GM18520 (cell line): ENCODE measurements around the gene MEGF11.
"Not testable (repeated sequence)": the region's sequence is repeated elsewhere in the genome, so short reads cannot be mapped to it uniquely, and the experiment has no call there.

Experiments used
- ATAC-seq: cut with Tn5 transposase; IDR thresholded peaks from one replicate; pipeline ENCODE4 v1.9.1; 2021; ENCODE audit not compliant: unreplicated experiment

MEGF11 gene

GRCh38 chr15:65870889-65871533, 382.5 kb downstream of the MEGF11 start:
- no peak for ATAC-seq

DNA sequence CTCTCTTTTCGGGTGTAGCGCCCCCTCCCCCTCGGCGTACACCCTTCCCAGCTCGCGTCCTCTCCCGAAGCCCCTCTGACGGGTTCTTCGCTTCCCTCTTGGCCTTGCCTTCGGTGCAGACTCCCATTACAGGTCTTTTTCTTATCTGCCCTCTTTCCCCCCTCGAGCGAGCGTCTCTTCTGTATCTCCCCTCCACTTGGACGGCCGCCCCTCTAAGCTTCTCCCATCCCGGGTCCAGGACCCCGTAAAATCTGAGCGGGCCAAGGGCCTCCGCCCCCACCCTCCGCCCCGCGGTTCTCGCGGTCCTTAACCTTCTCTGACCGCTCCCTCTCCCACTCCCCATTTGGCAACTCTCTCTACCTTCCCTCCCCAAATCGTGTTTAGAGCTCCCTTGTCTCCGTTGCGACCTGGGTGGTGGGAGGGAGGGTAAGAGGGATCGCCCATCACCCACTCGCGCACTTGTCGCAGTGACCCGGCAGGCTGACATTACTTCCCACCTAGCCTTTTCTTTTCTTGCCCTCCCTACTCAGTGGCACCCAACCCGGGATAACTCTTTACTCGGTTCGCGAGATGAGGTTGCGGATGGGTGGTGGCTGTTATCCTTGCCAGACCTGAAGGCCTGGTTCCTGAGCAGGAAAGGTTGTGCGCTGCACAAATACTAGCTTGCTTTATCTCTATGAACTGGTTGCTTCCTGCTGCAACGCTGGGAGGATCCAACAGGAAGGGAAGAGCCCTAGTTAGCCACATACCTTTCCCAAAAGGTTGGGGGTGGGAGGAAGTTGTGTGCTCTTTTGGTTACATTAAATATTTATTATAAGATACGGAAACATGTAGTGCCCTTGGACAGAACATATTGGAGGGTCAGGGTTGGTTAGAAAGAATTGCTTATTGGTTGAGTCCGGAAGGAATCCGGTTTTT, 383.3 kb downstream of the MEGF11 start:
- ATAC-seq, result no peak

- peak; percentile 79 for ATAC-seq
Measured at GRCh38 chr15:65869126-65869953, 384.2 kb downstream of the MEGF11 start, which contains the start of gene RAB11A. Gene RAB11A, plus strand, starts transcription at chr15:65869491. Its CDS starts 95 bp downstream, at chr15:65869586.

DNA sequence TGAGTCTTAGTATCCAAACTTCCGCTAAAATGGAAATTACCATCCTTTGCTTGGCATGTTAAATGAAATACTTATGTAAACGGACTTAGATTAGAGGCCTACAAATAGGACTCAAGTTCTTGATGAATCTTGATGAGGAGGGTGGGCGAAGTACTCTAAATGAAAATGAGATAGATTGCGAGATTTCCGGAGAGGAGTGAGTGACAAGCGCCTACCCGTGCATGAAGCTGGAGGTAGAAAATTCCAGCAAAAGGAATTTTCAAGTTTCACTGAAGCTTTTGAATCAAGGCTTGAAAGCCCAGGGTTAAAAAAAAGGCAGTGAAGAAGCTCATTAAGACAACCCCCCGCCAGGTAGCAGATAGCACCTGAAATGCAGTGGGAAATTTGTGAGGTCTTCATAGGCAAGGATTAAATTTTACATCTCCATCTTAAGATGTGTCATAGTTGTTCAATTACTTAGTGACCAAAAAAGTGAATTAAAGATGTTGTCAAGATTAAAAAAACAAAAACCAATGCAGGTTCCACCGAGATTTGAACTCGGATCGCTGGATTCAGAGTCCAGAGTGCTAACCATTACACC, 384.9 kb downstream of the MEGF11 start:
- ATAC-seq, result no peak

DNA sequence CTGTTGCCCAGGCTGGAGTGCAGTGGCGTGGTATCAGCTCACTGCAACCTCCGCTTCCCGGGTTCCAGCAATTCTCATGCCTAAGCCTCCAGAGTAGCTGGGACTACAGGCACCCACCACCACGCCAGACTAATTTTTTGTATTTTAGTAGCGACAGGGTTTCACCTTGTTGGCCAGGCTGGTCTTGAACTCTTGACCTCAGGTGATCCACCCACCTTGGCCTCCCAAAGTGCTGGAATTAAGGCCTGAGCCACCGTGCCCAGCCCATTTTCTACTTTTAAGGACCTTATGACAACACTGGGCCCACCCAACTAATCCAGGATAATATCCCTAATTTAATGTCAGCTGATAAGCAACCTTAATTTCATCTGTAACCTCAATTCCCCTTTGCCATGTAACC, 385.6 kb downstream of the MEGF11 start:
- ATAC-seq, result not testable (repeated sequence)

- no peak for ATAC-seq
Measured at GRCh38 chr15:65867244-65867643, 386.3 kb downstream of the MEGF11 start.

DNA sequence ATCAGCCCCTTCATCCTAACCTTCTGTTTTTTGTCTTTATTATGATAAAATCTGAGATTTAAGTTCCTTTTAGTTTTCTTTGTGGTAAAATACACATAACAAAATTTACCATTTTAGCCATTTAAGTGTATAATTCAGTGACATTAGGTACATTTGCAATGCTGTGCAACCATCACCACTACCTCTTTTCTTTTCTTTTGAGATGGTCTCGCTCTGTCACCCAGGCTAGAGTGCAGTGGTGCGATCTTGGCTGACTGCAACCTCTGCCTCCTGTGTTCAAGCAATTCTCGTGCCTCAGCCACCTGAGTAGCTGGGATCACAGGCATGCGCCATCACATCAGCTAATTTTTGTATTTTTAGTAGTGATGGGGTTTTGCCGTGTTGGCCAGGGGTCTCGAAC, 390.4 kb downstream of the MEGF11 start:
- ATAC-seq, result no peak

- no peak for ATAC-seq
Measured at GRCh38 chr15:65862682-65863081, 390.9 kb downstream of the MEGF11 start.

GRCh38 chr15:65857718-65858402, 395.7 kb downstream of the MEGF11 start:
- peak; percentile 45 for ATAC-seq

- ATAC-seq, result no peak
Measured at GRCh38 chr15:65856821-65857455, 396.6 kb downstream of the MEGF11 start.

- ATAC-seq, result no peak
Measured at GRCh38 chr15:65851981-65852380, 401.6 kb downstream of the MEGF11 start.

GRCh38 chr15:65847989-65848388, 405.6 kb downstream of the MEGF11 start:
- no peak for ATAC-seq

GRCh38 chr15:65845826-65846519, 407.6 kb downstream of the MEGF11 start:
- ATAC-seq, result no peak
